Gastrocnemius medialis (tissue), 4 donors: ENCODE measurements around the gene QSOX2.

Experiments used
- POLR2A ChIP-seq, 2 donors: fragments of 450-650 bp; IDR thresholded peaks; one replicate each; pipeline ENCODE4 v1.6.1; 2017; ENCODE audit warnings: antibody characterized with exemption in 2 of 2, mild to moderate bottlenecking in 2 of 2, moderate library complexity in 2 of 2
- TF ChIP-seq, protein P1 (sequence below), 5 experiments: fragments of 450-650 bp in 3 of 5; fragments of 200-600 bp in 2 of 5; sonication (generic) in 2 of 5; IDR thresholded peaks in 4 of 5; conservative IDR thresholded peaks in 1 of 5; 1 replicate in 4 of 5; 2 replicates in 1 of 5; pipeline ENCODE4 v1.5.1; 2016 to 2019; ENCODE audit warnings: antibody characterized with exemption in 5 of 5, mild to moderate bottlenecking in 3 of 5, moderate library complexity in 3 of 5

DNA sequence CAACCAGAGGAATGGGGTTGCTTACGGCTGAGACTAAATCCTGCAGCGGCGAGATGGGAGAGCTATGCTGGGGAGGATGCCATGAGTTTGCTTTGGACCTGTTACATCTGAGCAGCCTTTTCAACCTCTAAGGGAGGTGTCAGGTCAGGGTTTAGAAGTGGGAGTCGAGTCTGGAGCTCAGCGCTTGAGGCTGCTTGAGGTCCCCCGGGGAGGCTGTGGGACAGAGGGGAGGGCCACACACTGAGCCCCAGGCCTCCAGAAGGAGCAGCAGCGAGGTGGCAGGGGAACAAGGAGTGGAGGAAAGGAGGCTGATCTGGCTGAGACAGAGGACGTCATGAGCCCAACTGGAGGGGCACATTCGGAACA is 1.9 kb upstream of the QSOX2 start:
- TF ChIP-seq, protein P1, sequence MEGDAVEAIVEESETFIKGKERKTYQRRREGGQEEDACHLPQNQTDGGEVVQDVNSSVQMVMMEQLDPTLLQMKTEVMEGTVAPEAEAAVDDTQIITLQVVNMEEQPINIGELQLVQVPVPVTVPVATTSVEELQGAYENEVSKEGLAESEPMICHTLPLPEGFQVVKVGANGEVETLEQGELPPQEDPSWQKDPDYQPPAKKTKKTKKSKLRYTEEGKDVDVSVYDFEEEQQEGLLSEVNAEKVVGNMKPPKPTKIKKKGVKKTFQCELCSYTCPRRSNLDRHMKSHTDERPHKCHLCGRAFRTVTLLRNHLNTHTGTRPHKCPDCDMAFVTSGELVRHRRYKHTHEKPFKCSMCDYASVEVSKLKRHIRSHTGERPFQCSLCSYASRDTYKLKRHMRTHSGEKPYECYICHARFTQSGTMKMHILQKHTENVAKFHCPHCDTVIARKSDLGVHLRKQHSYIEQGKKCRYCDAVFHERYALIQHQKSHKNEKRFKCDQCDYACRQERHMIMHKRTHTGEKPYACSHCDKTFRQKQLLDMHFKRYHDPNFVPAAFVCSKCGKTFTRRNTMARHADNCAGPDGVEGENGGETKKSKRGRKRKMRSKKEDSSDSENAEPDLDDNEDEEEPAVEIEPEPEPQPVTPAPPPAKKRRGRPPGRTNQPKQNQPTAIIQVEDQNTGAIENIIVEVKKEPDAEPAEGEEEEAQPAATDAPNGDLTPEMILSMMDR (IDR thresholded peaks at IDR 0.05 in 4 of 5, conservative IDR thresholded peaks at IDR 0.05 in 1 of 5), result no peak
- TF ChIP-seq POLR2A (IDR thresholded peaks at IDR 0.05), result no peak
